GM12801 (cell line): Measurements from ENCODE around the gene PRM3.

ENCODE experiments used
- CTCF ChIP-seq: IDR thresholded peaks from one replicate; pipeline ENCODE4 v1.5.1; 2011; ENCODE audit warnings: control low read depth; ENCODE audit not compliant: insufficient read length; ENCODE audit errors: extremely low read depth

PRM3 gene

GRCh38 chr16:11257131-11257938 is 16.1 kb downstream of the PRM3 start:
- no peak for TF ChIP-seq CTCF

GRCh38 chr16:11256661-11257130 is 16.7 kb downstream of the PRM3 start:
- no peak for TF ChIP-seq CTCF

GRCh38 chr16:11255737-11256660 is 17.4 kb downstream of the PRM3 start, which contains the start of gene SOCS1:
Gene SOCS1, minus strand, starts transcription at chr16:11256204. Its CDS starts 726 bp downstream, at chr16:11255478.
- no peak for TF ChIP-seq CTCF

GRCh38 chr16:11254913-11255736 is 18.3 kb downstream of the PRM3 start:
- TF ChIP-seq CTCF: no peak

GRCh38 chr16:11253995-11254912 is 19.2 kb downstream of the PRM3 start:
- no peak for TF ChIP-seq CTCF

GRCh38 chr16:11253009-11253994 is 20.1 kb downstream of the PRM3 start:
- TF ChIP-seq CTCF: no peak
